HG02678 (cell line): ENCODE results near the gene B4GAT1.

Source experiments
- ATAC-seq: cut with Tn5 transposase; IDR thresholded peaks from one replicate; pipeline ENCODE4 v1.9.1; 2021; ENCODE audit warnings: mild to moderate bottlenecking, moderate library complexity; ENCODE audit not compliant: unreplicated experiment

B4GAT1 gene

DNA sequence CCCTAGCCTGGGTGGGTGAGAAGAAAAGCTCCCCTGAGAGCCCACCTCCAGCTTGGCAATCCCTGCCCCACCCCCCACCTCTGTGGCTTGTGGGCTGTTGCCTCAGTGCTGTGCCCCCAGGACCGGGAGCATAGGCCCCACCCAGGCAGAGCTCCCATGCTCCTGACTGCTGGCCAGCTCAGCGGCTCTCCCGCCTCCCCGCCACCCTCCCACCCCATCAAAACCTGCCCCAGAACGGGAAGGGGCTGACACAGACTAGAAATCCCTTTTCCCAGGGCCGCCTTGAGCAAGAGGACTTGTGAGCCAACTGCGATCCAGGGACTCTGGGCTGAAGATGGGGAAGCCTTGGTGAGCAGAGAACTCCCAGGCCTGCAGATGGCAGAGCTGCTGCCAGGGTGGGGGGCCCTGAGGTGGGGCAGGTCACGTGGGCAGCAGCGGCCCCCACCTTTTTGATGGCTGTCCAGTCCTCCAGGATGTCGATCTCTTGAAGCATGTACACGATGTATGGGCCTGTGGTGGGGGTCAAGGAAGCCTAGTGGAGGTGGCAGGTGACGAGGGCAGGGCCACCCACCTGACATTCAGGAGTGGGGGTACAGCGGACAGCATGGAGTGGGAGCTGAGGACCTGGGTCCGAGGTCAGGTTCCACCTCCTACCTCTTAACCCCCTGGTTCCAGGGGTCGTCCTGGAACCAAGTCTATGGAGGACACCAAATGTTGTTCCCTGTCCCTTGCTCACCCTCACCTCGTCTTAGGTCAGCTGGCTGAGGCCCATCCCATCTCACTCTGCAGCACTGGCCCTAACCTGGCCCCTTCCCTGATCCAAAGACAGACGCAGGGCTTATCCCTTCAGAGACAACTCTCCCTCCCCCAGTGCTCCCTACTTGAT lies 8.9 kb downstream of the B4GAT1 start:
- ATAC-seq: no peak

DNA sequence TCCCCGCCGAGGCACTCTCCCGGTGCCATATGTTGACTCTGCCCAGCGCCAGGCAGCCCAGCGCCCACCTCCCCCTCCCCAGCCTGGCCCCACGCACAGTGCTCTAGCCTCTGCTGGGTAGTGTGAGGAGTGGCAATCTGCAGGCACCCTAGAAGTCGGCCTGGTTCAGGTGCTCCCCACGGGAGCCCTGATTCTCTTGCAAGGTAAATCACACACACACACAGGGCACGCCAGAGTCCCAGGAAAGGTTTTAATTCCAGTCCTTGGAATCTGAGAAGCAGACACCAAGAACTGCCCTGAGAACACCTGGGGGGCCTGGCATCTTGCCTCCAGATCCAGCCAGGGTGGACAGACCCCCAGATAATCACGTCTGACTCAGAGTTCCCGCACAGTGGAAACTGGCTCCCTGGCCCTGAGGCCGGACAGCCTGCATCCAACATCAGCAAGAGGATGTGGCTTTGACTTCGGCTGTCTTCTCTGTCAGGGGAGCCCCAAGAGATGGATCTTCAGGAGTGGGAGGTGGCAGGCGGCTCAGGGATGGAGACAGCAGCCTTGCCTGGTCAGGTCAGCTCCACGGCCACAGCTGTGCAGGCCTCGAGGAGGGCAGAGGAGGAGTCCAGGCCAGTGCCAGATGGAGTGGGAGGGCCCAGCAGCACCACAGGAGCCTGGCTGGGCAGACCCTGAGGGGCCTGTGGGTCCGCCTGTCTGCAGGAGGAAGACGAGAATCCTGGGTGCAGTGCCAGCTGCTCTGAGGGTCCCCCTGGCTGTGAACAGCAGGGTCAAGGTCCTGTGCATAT lies 10.1 kb downstream of the B4GAT1 start:
- ATAC-seq: no peak

DNA sequence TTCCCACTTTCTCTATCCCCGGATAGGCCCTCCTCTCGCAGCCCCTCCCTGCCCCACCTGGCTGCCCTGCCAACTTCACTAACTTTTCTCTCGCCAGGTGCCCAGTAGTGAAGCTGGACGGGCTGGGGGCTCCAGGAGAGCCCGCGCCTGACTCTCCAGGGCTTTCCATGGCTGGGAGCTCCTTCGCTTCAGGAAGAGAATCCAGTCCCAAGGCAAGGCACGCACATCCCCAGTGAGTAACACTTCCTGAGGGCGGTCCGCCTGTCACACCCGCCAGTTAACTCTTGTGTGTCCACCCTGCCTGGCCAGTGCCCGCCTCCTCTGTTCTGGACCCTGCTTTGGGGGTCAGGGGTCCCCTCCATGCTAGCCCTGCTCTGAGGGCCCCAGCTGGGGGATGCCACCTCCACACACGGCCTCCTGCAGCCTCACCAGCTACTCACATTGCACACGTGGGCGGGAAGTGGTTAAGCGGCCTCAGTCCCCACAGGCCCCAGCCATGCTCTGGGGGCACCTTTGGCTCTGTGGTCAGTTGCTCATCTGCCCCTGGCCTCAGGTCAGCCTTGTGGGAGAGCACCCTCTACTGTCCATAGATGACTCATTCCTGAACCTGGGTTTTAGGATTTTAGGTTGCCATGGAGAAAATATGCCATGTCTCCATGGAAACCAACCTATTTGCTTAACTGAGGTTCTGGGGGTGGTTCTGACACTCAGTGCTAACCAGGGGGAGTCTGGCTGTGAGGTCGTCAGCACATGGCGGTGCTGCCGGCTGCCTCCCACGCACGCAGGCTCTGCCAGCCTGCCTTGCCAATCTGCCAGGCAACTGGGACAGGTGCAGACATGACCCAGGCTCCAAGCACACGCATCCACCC lies 11.0 kb downstream of the B4GAT1 start, which contains the start of gene RIN1:
TSS of gene RIN1 (minus strand) at position 201 of the 869 bp plus-strand sequence. CDS start at position 169, 32 bp downstream.
- peak; percentile 65 for ATAC-seq

- ATAC-seq: no peak
Observed at GRCh38 chr11:66335531-66336233, 11.7 kb downstream of the B4GAT1 start.

DNA sequence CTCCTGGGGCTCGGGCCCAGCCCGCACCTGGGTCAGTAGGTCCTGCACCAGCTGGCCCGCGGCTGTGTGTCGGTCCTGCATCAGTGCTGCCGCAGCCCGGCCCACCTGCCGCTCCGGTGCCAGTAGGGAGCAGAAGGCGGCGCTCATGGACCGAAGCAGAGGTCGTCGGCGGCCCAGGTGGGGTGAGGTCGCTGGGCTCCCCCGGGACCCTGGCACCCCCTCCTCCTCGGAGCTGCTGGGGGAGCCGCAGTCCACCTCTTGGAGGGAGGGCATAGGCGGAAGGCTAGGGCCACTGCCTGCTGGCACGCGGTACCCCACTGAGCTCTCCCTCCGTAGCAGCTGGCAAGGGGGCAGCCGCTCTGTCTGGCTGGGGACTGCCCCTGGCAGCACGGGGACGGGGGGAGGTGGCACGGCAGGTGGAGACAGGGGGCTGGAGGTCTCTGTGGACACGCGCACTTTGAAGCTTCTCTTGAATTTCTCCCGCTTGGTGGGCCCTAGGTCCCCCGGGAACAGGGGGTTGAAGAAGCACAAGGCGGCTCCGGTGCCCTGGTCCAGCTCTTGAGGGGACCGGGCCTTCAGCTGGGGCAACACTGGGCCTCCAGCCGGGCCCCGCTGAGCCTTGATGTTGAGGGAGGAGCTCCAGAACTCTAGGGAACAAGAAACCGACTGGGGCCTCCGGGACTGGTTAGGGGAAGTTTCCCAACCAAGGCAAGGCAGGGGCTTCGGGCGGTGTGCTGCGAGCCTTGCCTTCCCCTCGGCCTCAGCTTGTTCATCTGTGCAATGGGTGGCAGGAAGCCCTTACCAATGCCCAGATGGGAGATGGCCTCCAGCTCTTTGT lies 12.6 kb downstream of the B4GAT1 start:
- no peak for ATAC-seq

DNA sequence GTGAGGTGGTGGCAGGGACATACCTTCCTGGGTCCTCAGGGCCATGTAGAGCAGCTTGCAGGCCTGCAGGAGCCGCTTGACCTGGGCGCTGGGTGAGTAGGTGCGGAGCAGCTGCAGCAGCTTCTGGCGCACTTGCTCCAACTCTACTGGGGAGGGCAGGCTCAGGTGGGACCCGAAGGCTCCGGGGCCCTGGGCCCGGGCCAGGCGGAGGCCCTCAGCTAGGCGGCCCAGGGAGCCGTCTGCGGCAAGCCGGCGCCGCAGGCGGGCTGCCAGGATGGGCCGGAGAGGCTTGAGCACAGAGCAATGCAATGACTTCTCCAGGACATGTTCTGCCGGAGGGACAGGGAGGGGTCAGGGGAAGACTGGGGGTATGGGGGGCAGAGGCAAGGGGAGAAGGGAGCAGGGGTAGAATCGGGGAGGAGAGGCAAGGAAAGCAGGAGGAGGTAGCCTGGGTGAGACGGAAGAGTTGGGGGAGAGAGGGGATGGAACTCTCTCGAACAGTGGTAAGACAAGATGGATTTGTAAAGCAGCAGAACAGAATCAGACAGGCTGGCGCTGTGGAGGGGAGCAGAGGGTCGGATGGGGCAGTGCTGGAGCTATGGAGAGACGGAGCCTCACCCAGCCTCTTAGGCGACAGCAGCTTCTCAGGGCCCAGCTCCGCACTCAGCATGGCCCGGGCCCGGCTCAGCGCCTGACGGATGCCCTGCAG lies 13.4 kb downstream of the B4GAT1 start:
- no peak for ATAC-seq

GRCh38 chr11:66333220-66333877 lies 14.1 kb downstream of the B4GAT1 start:
- no peak for ATAC-seq

DNA sequence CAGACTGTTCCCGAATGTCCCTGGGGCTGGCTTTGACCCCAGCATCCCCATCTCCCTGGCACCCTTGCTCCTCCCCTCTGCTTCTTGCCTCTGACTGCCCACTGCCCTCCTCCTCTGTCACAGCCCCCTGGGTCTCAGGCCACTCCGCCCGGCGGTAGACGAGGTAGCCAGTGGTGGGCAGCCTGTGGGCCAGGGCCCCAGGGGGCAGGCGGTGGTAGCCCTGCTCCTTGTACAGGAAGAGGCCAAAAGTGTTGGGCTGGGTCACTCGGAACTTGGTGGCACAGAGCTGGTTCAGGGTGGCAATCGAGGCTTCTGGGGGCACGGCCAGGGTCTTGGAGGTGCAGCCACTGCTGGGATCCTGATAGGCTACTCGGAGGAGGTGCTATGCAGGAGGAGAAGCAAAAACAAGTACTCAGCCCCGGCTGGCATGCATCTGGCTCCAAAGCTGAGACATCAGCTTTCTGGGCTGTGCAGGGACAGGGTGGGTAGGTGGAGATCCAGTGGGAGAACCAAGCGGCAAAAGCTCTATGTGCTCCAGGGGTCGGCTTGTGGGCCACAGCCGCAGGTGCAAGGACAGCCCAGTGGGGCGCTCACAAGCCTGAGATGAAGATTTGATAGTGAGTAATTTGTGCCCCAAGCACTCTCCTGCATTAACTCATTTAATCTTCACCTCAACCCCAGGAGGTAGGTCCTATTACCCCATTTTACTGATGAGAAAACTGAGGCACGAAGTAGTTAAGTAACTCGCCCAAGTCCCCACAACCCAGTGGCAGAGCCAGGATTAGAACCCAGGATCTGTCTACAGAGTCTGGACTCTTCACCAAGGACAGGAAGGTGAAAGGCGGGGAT lies 14.8 kb downstream of the B4GAT1 start:
- no peak for ATAC-seq

DNA sequence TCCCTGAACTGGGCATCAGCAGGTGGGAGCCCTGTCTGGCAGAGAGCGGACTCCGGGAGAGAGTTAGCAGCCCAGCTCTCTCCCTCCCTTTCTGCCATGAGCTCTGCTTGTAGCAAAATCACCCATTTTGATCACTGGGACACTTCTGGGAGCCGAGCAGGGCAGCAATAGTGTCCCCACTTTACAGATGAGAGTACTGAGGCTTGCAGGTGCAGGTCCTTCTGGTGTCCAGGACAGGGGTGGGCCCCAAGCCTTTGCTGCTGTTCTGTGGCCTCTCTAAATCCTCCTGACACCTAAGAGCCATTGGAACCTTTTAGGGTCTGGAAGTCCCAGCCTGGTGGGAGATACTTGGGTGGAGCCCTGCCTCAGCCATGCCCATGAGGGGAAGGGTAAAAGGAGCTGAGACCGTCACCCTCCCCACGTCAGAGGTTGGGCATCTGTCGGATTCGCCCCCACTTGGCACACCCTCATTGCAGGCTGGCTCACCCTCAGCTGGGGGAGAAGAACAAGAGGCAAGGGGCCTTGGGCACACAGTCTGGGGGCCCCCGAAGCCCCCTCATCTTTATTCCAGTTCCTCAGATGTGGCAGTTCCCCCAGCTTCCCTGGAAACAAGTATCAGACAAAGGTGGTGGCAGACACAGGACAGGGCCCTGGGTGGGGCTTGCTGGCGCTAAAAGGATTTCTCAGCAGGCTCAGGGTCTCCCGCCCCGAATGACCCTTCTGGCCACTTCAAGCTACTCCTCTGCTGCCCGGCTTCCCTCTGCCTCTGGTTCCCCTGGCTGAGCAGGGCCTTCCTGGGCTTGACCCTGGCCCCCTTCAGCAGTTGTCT lies 15.7 kb downstream of the B4GAT1 start:
- no peak for ATAC-seq

DNA sequence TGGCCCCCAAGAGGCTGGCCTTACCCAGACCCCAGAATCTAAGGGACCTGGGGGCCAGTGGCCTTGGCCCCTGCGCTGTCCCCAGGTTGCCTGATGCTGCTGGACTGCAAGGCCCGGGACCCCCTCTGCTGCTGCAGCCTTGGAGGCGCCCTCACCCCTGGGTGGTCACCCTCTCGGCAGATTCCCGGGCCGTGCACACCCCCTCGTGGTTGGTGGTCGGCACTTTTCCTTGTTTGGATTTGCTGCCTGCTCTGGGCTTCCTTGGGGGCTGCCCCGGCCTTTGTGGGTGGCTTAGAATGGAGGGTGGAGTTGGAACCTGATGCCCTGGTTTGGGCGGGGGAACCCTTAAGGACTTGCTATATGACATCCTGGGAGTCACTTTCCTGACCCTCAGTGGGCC lies 16.5 kb downstream of the B4GAT1 start:
- no peak for ATAC-seq

GRCh38 chr11:66329165-66329673 lies 18.2 kb downstream of the B4GAT1 start:
- ATAC-seq: no peak

DNA sequence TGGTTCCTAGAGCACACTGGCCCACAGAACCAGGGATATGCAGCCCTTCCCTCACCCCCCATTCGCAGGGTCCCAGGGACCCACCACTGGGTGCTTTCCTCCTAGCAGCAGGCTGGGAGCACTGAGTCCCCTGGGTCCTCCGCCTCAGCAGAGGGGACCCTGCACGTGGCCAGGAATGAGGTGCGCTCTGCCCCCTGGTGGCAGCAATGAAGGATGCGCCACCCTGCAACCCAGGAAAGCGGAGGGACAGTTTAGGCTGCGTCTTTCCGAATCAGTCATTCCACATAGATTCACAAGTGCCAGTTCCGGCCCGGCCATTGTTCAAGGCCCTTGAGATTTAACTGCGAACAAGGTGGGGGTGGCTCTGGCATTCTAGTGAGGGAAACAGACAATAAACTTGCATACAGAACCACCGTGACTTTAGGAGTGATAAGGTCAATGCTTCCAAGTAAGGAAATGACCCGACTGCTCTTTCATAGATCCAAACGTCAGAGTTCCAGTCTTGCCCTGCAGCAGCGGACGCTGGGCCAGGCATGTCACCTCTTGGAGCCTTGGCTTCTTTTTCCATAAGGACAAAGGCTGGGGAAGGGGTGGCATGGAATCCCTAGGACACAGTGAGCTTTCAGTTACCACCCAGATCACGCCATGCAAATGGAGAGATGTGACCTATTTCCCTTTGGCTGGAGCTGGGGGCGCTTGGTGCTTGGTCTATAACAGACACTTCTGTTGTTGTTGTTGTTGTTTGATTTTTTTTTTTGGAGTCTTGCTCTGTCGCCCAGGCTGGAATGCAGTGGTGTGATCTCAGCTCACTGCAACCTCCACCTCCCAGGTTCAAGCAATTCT lies 18.9 kb downstream of the B4GAT1 start:
- ATAC-seq: peak; percentile 64

DNA sequence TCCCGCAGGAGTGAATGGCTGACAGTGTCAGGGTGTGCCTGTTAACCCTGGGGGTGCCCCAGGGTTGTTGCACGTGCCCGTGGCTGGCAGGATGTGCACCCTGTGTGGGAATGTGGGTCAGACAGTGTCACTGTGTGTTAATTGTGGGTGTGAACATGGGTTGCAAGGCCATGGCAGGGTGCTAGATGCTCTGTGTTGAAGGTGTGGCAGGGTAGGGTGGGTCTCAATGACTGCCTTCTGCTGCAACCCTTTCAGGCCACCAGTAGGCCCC lies 19.5 kb downstream of the B4GAT1 start:
- peak; percentile 12 for ATAC-seq

- ATAC-seq: no peak
Observed at GRCh38 chr11:66327171-66328030, 20.0 kb downstream of the B4GAT1 start.
